ENCODE results near the gene ZNF592.

ZNF592 gene

GRCh38 chr15:84782346-84782745 is 34.0 kb downstream of the ZNF592 start:
- no peak for DNase-seq

DNA sequence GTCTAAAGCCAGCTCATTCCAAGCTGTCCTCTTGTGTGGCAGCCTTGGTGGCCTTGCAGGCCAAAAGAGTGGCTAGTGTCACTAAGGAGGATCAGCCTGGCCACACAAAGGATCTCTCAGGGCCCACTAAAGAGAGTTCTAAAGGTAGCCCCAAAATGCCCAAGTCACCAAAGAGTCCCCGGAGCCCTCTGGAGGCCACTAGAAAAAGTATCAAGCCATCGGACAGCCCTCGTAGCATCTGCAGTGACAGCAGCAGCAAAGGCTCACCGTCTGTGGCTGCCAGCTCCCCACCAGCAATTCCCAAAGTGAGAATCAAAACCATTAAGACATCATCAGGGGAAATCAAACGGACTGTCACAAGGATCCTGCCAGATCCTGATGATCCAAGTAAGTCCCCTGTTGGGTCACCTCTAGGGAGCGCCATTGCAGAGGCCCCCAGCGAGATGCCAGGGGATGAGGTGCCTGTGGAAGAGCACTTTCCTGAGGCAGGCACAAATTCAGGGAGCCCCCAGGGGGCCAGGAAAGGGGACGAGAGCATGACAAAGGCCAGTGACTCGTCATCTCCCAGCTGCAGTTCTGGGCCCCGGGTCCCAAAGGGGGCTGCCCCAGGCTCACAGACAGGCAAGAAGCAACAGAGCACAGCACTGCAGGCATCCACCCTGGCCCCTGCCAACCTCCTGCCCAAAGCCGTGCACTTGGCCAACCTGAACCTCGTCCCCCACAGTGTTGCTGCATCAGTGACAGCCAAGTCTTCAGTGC is 35.3 kb downstream of the ZNF592 start:
- no peak for DNase-seq

GRCh38 chr15:84784262-84784661 is 35.9 kb downstream of the ZNF592 start:
- DNase-seq = no peak

GRCh38 chr15:84785053-84785452 is 36.7 kb downstream of the ZNF592 start:
- DNase-seq = no peak

DNA sequence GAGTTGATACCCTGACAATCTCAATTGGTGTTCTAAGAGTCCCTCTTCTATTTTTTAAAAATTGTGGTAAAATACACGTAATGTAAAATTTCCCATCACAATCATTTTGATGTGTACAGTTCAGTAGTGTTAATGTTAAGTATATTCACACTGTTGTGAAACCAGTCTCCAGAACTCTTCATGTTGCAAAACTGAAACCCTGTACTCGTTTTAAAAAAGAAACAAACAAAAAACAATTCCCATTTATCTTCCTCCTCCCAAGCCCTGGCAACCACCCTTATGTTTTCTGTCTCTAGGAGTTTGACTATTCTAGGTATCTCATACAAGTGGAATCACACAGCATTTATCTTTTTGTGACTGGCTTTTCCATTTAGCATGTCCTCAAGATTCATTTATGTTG is 40.1 kb downstream of the ZNF592 start:
- DNase-seq = no peak

DNA sequence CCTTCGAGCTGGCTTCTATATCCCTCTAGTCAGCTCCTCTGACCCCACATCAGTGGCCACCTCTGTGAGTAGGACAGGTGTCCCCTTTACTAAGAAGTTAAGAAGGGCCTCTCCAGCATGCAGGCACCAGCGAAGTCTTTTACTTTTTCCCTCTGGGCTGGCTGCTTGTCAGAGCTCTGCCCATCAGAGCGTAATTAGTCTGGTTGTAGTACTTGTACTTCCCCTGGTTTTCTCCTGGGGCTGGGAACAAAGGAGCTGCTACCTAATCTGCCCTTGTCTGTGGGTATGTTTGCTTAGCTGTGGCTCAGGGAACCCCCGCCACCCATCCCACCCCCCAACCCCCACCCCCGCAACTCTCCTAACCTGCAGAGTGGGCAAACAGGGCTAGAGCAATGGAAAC is 41.4 kb downstream of the ZNF592 start:
- DNase-seq = no peak

GRCh38 chr15:84790676-84791075 is 42.3 kb downstream of the ZNF592 start:
- no peak for DNase-seq

- DNase-seq = no peak
These were observed 43.4 kb downstream of the ZNF592 start for GRCh38 chr15:84791763-84792162.

GRCh38 chr15:84793431-84794161 is 45.2 kb downstream of the ZNF592 start:
- no peak for DNase-seq

DNA sequence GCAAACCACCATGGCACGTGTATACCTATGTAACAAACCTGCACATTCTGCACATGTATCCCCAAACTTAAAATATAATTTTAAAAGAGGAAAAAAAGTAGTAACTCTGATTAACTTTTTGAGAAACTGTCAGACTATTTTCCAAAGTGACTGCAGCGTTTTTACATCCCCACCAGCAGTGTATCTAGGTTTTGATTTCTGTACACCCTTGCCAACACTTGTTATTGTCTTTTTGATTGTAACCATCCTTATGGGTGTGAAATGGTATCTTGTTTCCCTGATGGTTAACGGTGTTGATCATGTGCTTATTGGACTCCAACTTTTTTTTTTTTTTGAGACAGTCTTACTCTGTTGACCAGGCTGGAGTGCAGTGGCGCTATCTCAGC is 45.8 kb downstream of the ZNF592 start:
- no peak for DNase-seq

GRCh38 chr15:84795186-84795585 is 46.8 kb downstream of the ZNF592 start:
- no peak for DNase-seq

DNA sequence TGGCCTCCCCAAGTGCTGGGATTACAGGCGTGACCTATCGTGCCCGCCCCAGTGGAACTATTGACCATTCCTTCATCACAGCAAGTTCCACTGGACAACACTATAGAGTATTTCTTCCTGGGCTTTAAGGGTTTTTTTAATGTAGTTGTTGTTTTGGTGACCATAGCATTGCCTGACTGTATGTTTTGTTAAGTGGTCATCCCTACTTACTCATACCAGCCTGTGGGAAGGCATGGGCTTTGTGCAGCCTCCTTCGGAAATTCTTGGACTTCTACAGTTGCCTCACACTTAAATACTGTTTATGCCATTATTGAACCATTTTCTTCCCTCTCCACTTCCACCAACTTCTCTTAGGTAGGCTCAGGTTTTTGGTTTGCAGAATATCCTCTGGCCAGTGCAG is 48.8 kb downstream of the ZNF592 start:
- no peak for DNase-seq

DNA sequence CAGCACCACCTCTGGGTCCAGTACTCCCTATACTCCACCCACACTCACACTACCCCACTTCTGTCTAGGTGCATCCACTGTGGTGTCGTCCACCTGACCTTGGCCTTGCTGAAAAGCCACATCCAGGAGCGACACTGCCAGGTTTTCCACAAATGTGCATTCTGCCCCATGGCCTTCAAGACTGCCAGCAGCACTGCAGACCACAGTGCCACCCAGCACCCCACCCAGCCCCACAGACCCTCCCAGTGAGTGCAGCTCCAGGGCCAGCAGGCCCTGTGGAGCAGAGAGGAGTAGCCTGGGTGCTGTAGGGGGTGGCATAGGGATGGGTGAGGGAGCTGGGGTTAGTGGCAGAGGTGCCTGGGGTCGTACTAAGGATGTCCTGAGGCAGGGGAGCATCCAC is 49.4 kb downstream of the ZNF592 start:
- DNase-seq = no peak

- DNase-seq = no peak
These were observed 50.1 kb downstream of the ZNF592 start for GRCh38 chr15:84798436-84798946.

DNA sequence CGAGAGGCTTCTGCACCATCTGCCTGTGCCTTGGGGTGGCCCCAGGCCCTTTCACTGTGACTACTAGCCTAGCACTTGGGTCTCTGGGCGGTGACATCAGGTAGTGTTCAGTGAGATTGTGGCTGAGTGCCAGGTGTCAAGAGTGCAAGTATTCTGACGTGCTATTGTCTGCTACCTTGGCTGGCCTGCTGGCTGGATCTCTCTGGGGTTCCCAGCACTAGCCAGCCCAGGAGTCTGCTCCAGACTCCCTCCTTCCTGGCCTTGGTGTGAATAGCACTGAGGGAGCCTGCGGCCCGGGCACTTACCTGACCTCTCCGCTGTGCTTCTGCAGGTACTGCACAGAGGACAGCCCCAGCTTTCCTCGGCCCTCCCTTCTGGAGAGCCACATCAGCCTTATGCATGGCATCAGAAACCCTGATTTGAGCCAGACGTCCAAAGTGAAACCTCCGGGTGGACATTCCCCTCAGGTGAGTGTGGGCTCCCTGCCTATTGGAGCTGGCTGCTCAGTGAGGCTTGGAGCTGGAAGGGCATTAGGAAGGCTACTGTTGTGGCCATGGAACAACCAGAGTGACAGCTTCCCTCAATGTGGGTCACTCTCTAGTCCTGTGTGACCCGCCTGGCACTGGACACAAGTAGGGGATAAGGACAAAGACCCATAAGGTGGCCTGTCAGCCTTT is 51.3 kb downstream of the ZNF592 start:
- no peak for DNase-seq

DNA sequence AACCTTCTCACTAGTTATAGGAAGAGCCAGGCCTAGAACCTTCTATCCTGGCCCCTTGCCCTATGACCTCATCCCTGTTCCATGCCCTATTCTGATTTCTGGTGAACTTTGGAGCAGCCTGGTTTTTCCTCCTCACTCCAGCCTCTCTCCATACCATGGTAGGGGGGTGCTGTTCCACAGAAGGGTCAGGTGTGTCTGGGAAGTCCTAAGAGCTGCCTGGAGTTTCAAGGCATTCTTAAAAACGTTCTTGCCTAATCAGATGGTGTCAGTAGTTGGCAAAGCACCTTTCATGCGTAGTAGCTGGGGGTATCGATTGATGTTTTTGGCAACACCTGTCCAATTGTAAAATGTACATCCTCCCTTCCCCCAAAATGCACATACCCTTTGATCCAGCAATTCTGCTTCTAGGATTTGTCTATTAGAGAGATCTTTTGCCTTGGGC is 52.0 kb downstream of the ZNF592 start:
- DNase-seq = no peak

- DNase-seq = no peak
These were observed 55.9 kb downstream of the ZNF592 start for GRCh38 chr15:84804005-84804900.

GRCh38 chr15:84805221-84805620 is 56.8 kb downstream of the ZNF592 start:
- no peak for DNase-seq

GRCh38 chr15:84807228-84807627 is 58.8 kb downstream of the ZNF592 start:
- peak in 1 of 5 donors; percentile 10 for DNase-seq

DNA sequence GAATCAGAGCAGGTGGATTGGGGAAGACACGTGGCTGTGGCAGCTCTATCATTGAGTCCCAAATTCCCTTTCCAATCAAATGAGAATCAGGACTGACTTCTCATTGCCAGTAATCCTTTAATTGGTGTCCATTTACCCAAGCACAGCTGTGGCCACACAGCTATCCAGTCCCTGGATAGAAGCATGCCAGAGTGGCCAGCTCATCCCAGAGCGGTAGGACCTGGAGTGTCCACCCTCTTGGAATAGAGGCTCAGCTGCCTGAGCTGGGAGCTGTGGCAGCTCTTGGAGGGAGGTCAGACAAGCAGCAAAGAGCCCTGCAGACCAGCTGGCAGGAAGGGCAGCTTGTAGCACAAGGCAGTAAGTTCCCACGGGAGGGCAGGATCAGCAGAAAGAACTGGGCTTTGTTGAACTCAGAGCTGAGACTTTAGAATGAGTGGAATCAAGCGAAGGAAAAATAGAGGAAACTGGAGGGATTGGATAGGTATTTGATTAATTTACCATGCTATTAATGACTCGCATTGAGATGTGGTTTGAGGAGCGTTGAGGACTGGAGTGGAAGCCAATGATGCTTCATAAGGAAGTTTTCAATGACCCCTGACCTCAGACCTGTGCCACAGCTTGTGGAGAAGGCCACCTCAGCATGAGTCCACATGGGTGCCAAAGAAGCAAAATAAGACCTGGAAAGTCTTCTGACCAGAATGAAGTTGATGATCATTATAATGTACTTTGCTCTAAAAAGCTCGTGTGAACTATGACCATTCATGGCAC is 61.9 kb downstream of the ZNF592 start:
- DNase-seq = no peak

GRCh38 chr15:84811151-84811550 is 62.8 kb downstream of the ZNF592 start:
- no peak for DNase-seq

DNA sequence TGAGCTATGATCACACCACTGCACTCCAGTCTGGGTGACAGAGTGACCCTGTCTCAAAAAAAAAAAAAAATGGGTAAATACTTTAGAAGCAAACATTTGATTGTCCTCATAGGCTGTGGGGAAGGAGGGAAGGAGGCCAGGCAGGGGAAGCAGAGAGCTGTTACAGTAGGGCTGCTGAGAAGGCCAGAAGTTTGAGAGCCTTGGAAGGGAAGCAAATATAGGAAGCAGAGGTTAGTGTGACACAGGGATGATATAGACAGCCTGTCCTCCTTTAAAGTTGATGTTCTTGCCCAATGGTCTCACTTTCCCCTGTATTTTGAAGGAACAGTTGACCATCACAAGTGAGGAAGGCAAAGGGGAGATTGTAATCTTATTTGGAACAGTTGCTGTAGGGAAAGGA is 63.4 kb downstream of the ZNF592 start:
- no peak for DNase-seq

Measured in T-helper 1 cell (primary cell).